HG03060 (cell line): ENCODE results near the gene ADAMTS5.

Experiments used
- ATAC-seq: cut with Tn5 transposase; IDR thresholded peaks from one replicate; pipeline ENCODE4 v1.9.1; 2021; ENCODE audit warnings: low read depth, moderate number of reproducible peaks; ENCODE audit not compliant: unreplicated experiment

The ADAMTS5 gene

GRCh38 chr21:26949830-26950229, 17.1 kb downstream of the ADAMTS5 start:
- ATAC-seq, result no peak

GRCh38 chr21:26948194-26948593, 18.7 kb downstream of the ADAMTS5 start:
- no peak for ATAC-seq

- no peak for ATAC-seq
Observed at GRCh38 chr21:26946744-26947446, 20.0 kb downstream of the ADAMTS5 start.

GRCh38 chr21:26945916-26946675, 20.8 kb downstream of the ADAMTS5 start:
- ATAC-seq, result no peak

GRCh38 chr21:26943921-26944320, 23.0 kb downstream of the ADAMTS5 start:
- ATAC-seq, result no peak

GRCh38 chr21:26941421-26941820, 25.5 kb downstream of the ADAMTS5 start:
- ATAC-seq, result no peak

- ATAC-seq, result no peak
Observed at GRCh38 chr21:26939601-26940111, 27.2 kb downstream of the ADAMTS5 start.

- ATAC-seq, result no peak
Observed at GRCh38 chr21:26936641-26937040, 30.2 kb downstream of the ADAMTS5 start.

GRCh38 chr21:26935977-26936376, 30.9 kb downstream of the ADAMTS5 start:
- no peak for ATAC-seq

GRCh38 chr21:26934383-26934782, 32.5 kb downstream of the ADAMTS5 start:
- ATAC-seq, result no peak

- ATAC-seq, result no peak
Observed at GRCh38 chr21:26933448-26933847, 33.4 kb downstream of the ADAMTS5 start.

- no peak for ATAC-seq
Observed at GRCh38 chr21:26925636-26926035, 41.3 kb downstream of the ADAMTS5 start.

GRCh38 chr21:26925122-26925521, 41.8 kb downstream of the ADAMTS5 start:
- no peak for ATAC-seq

- no peak for ATAC-seq
Observed at GRCh38 chr21:26923986-26924385, 42.9 kb downstream of the ADAMTS5 start.

GRCh38 chr21:26920055-26920454, 46.8 kb downstream of the ADAMTS5 start:
- no peak for ATAC-seq

GRCh38 chr21:26918323-26919079, 48.4 kb downstream of the ADAMTS5 start:
- no peak for ATAC-seq

- no peak for ATAC-seq
Observed at GRCh38 chr21:26916799-26917198, 50.1 kb downstream of the ADAMTS5 start.

GRCh38 chr21:26914557-26914956, 52.3 kb downstream of the ADAMTS5 start:
- no peak for ATAC-seq

GRCh38 chr21:26912466-26912865, 54.4 kb downstream of the ADAMTS5 start:
- ATAC-seq, result no peak

GRCh38 chr21:26909972-26910371, 56.9 kb downstream of the ADAMTS5 start:
- ATAC-seq, result no peak

GRCh38 chr21:26900980-26901379, 65.9 kb downstream of the ADAMTS5 start:
- ATAC-seq, result no peak
